GM18498 (cell line): Measurements from ENCODE around the gene SSR1.
"Not testable (repeated sequence)": the region's sequence is repeated elsewhere in the genome, so short reads cannot be mapped to it uniquely, and the experiment has no call there.

Experiments used
- ATAC-seq: cut with Tn5 transposase; IDR thresholded peaks from one replicate; pipeline ENCODE4 v1.9.1; 2021; ENCODE audit warnings: mild to moderate bottlenecking, moderate library complexity; ENCODE audit not compliant: unreplicated experiment

SSR1 gene

DNA sequence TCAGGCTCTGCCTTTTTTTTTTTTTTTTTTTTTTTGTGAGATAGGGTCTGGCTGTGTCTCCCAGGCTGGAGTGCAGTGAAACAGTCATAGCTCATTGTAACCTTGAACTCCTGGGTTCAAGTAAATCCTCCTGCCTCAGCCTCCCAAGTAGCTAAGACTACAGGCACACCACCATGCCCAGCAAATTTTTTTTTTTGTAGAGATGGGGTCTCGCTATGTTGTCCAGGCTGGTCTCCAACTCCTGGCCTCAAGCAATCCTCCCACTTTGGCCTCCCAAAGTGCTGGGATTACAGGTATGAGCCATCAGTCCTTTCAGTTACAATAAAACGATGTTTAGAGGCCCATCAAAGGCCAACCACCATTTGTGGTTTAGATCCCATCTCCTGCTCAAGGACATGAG, 6.4 kb upstream of the SSR1 start:
- ATAC-seq, result not testable (repeated sequence)

DNA sequence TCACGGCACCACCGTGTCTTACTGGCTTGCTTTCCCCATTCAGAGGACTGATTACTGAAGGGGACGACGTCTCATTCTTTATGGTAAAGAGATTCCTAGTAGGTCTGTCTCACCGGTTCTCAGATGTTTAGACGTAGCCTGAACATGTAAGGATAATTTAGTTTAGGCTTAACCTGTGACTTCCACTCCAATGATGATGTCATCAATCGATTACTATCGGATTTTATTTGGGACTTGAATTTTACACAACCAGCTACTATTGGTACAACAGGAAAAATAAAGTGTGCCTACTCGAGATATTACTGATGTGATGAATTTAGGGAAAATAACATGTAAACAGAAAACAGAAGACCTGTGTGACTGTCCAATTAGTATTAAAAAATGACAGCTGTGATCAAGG, 4.5 kb upstream of the SSR1 start:
- ATAC-seq, result no peak

DNA sequence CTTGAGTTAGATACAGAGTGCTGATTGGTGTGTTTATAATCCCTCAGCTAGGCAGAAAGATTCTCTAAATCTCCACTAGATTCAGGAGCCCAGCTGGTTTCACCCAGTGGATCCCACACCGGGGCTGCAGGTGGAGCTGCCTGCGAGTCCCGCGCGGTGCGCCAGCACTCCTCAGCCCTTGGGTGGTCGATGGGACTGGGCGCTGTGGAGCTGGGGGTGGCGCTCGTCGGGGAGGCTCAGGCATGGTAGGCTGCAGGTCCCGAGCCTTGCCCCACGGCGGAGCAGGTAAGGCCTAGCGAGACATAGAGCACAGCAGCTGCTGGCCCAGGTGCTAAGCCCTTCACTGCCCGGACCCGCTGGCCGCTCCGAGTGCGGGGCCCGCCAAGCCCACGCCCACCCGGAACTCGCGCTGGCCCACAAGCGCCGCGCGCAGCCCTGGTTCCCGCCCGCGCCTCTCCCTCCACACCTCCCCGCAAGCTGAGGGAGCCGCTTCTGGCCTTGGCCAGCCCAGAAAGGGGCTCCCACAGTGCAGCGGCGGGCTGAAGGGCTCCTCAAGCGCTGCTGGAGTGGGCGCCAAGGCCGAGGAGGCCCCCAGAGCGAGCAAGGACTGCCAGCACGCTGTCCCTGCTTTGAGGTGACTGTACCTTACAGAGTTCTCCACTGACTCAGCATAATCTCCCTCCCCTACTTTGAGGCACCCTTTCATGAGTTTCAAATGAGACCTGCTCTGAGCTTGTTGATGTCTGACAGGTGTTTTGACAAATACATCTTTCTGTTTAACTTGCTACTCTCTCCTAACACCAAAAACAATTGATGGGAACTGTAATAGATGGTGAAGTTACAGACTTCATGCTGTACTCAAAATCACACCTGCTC, 3.9 kb upstream of the SSR1 start:
- no peak for ATAC-seq

DNA sequence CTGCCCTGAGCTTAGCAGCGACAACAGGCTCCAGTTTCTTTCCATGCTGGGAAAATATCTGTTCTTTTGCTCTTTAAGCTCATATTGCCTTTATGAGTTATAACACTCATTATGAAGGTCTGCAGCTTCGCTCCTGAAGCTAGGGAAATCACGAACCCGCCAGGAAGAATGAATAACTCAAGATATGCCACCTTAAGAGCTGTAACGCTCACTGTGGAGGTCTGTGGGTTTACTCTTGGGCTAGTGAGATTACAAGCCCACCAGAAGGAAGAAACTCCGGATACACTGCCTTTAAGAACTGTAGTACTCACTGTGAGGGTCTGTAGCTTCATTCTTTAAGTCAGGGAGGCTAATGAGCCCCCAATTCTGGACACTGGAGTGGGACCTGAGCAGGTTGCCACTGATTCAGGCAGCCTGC, 3.0 kb upstream of the SSR1 start:
- ATAC-seq, result no peak

DNA sequence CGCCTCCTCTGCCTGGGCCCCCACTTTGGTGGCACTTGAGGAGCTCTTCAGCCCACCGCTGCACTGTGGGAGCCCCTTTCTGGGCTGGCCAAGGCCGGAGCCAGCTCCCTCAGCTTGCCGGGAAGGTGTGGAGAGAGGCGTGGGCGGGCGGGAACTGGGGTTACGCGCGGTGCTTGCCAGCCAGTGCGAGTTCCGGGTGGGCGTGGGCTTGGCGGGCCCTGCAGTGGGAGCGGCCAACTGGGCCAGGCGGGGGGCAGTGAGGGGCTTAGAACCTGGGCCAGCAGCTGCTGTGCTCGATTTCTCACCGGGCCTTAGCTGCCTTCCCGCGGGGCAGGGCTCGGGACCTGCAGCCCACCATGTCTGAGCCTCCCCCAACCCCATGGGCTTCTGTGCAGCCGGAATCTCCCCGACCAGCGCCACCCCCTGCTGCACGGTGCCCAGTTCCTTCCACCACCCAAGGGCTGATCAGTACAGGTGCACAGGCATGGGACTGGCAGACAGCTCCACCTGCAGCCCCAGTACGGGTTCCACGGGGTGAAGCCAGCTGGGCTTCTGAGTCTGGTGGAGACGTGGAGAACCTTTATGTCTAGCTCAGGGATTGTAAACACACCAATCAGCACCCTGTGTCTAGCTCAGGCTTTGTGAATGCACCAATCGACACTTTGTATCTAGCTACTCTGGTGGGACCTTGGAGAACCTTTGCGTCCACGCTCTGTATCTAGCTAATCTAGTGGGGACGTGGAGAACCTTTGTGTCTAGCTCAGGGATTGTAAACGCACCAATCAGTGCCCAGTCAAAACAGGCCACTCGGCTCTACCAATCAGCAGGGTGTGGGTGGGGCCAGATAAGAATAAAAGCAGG, 2.3 kb upstream of the SSR1 start:
- ATAC-seq, result not testable (repeated sequence)

DNA sequence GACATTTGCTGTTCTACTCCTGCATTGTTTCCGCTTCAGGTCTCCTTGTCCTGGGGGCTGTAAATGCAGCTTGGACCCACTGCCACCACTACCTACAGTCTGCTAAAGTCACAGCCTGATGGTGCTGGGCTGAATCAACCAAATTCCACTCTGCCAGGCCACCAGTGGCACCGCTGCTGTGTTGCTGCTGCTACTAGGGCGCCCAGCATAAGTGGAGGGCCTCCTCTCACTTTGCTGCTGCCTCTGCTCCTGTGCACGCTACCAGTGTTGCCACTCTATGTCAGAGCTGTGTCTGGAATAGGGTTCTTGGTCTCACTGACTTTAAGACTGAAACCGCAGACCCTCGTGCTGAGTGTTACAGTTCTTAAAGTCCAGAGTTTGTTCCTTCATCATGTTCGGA, 1.4 kb upstream of the SSR1 start:
- ATAC-seq, result no peak

DNA sequence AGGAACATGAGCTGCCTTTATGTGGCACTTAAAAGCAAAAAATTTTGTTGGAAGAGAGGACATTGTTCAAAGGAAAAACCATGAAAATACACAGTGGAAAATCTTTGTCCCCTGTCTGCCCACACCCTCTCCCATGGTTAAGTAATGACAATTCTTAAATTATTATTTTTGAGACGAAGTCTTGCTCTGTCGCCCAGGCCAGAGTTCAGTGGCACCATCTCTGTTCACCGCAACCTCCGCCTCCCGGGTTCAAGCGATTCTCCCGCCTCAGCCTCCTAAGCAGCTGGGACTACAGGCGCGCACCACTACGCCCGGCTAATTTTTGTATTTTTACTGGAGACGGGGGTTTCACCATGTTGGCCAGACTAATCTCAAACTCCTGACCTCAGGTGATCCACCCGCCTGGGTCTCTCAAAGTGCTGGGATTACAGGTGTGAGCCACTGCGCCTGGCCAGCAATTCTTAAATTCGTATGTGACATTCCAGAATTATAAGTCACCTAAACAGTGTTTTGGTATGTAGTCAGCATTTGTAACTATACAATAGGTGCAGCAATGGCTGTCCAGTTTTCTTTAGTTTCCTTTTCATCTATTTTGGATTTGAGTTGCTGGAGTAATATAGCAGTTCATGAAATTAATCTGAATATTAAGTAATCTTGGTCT, 636 bp upstream of the SSR1 start:
- ATAC-seq, result no peak

DNA sequence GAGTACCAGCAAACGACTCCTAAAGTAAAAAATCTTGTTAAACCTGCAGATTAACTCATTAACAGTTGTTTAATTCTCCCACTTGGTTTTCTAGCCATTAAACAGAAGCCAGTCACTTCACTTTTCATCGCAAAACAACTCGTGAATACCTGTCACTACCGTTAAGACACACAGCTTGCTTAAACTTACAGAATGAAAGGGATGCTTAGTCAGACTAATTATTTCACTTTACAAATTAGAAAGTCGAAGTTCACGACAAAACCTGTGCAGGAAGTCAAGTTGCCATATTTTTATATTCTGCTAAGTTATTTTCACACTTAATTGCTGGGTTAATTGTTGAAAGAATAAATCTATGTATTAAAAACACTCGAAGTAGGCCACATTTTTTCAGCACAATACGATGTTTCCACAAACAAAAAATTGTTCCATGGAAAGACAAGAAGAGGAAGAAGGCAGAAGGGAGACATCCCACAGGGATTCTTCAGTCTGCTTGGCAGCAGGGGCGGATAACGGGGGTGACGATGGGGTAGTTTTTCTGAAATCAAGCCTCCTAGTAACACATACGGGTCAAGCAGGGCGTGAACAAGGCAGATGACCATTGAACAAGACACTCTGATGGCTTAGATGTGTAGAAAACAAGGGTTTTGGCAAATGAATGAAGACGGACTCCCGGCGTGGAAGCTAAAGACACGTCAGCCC, 933 bp downstream of the SSR1 start:
- ATAC-seq, result no peak

DNA sequence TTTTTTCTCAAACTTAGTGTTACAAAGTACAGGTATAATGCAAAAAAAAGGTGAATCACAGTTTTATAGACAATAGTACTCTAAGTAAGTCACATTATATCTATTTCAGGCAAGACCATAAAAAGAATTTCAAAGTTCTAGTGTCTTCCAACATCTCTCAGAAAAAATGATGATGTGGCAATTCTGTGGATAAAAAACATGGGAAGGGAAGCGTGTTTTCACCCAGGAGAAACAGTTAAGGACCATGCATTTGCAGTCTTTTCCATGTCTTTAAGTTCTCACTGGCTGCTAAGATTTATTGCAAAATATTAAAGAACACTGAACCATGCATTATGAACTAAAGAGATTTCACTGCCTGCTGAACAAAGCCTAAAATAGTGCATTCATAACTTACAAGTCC, 1.8 kb downstream of the SSR1 start:
- ATAC-seq, result no peak

DNA sequence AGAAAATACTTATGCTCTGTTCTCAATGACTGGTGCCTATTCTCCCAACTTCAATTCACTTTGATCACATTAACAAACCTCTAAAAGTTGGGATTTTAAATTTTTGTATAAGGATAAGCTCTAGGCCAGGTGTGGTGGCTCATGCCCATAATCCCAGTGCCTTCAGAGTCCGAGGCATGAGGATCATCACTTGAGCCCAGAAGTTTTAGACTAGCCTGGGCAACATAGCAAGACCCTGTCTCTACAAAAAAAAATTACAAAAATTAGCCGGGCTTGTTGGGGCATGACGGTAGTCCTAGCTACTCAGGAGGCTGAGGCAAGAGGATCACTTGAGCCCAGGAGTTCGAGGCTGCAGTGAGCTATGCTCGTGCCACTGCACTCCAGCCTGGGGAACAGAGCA, 3.9 kb downstream of the SSR1 start:
- ATAC-seq, result no peak

DNA sequence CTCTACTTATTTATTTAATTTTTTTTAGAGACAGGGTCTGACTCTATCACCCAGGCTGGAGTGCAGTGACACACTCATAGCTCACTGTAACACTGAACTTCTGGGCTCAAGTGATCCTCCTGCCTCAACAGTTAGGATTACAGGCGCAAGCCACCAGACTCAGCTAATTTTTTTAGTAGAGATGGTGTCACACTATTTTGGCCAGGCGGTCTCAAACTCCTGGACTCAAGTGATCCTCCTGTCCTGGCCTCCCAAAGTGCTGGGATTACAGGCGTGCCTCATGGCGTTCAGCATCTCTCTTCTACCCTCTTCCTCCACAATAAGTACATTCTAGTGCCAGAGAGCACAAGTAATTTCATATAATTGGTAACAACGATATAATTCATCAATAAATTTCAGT, 5.5 kb downstream of the SSR1 start:
- ATAC-seq, result no peak

DNA sequence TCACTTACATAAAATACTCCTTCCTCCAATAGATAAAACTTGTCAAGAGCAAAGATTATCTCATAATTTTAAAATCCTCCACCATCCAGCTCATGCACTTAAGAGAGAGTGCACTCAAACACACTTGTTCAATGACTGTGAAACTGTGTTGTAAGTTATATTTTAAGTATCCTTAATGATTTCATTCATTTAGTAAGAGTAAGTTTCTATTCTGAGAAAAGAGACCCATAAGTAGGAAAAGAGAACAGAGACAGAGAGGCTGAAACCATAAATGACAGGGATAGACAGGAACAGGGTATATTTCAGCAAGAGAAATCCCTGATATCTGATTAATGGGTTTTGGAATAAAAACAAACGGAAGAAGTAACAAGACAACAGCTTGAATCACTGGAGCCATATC, 8.2 kb downstream of the SSR1 start:
- no peak for ATAC-seq

DNA sequence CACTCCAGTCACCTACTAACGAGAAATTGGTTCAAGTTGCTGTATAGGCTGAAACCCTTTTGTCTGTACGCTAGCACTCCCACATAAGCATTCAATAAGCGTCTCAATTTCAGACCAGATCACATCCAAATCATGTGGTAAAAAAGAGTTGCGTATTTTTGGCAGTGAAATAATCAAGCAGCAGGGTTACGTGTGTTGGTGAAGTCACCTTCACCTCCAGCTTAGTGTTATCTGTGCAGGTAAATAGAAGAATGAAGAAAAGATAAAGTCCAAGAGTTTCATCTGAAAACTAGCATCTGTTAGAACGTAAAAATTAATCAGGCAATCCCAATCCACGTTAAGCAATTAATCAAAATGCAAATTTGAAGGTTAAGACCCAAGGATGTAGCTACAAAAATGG, 11.3 kb downstream of the SSR1 start:
- ATAC-seq, result no peak

DNA sequence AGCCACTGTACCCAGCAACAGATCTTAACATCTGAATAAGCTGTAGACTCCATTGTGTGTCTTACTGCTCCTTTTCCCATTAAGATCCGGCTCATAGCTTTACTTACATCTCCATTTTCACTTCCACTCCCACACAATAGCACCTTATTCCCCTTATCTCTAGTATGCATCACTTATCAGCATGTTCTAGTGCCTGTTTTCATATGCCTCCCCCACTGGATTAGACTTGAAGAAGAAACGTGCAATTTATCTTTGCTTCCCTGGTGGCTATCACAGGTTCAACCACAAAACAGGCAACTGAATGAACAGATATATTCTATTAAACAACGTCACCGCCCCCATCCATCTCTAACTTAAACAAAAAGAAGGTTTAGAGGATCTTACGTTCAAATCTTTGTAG, 12.1 kb downstream of the SSR1 start:
- no peak for ATAC-seq

DNA sequence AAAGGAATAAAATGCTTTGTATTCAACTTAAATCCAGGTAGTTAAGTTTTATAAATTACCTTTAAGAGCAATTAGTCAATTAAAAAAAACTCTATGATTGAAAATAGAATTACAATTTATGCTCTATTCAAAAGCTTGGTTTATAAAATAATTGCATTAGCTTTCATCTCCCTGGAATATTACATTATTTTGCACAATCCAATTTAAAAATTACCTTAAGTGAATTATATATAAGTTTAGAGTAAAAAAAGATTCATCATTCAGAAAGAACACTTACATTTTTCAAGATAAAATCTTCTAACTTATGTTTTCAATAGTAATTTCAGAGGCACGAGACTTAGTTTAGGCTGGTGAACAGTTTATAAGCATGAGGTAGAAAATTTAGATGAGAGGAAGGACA, 14.9 kb downstream of the SSR1 start:
- no peak for ATAC-seq

DNA sequence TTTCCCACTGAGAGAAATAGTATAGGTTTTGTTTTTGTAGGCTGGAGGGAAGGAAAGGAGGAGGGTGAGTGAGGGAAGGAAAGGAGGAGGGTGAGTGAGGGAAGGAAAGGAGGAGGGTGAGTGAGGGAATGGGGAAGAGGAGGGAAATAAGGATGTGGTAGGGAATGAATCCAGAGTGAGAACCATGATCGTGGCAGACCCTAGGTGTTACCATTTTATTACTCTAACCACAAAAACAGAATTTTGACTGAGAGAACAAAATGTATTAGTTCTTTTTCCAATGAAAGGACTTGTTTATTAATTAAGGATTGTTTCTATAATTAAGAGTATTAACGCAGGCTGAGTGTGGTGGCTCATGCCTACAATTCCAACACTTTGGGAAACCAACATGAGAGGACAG, 16.4 kb downstream of the SSR1 start:
- no peak for ATAC-seq

DNA sequence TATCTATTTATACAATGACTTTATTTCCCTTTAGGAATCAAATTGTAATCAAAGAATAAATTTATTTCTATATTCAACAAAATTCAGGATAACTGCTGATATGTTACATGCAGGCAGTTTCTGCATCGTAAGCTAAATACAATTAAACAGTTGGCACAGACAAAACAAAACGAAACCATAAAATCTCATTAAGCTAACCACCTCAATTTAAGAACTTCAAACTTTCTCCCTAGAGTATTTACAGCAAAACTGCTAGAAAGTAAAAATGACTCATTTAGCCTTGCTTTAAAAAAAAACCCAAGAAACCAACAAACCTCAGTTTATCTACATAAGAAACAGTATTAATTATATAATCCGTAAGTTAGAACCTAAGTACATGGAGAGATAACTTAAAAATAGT, 17.1 kb downstream of the SSR1 start:
- no peak for ATAC-seq

DNA sequence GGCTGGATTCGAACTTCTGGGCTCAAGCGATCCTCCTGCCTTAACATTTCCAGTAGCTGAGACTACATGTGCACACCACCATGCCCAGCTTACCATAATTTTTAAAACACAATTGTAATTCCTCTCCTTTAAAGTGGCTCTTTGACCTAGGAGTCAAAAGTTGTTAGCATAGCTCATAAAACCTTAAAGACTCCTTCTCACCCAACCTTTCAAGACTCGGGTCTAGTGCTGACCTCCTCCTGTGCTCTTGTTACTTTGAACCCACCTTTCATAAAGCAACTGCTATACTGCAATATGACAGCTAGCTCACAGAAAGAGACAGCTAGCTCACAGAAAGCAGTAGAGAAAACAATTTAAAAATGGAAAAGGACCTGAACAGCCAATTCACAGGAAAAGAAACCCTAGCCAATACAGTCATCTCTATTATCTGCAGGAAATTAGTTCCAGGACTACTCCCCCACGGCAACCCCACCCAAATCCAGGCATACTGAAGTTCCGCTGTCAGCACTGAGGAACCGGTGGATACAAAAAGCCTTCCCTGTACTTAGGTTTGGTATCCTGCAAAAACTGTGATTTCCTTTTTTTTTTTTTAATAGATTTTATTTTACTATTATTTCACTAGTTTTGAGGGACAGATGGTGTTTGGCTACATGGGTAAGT, 20.3 kb downstream of the SSR1 start:
- no peak for ATAC-seq

DNA sequence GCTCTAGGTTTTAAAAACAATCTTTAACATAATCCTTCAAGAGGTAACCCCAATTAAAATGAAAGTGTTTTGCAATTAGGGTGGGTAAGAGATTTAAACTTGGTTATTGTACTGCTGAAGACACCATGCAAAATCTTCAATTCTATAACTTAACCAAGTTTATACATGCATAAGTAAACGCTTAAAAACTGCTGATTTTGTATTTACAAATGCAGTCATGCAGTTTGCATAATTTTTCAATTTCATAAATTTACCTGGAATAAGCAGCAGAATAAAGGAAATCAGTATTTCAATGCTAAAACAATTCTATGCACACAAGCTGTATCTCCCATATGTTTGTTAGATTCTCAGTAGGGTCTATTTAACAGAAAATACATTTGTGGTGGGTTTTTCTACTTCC, 22.9 kb downstream of the SSR1 start:
- no peak for ATAC-seq

DNA sequence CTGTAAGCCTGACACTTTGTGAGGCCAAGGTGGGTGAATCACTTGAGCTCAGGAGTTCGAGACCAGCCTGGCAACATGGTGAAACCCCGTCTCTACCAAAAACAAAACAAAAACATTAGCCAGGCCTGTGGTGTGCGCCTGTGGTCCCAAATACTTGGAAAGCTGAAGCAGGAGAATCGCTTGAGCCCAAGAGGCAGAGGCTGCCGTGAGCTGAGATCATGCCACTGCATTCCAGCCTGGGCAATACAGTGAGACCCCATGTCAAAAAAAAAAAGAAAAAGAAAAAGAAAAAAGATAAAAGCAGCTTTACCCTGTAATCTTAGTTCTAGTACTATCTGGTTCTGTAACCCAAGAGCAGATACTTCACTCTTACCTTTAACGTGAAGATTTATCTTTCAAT, 27.6 kb downstream of the SSR1 start:
- no peak for ATAC-seq

DNA sequence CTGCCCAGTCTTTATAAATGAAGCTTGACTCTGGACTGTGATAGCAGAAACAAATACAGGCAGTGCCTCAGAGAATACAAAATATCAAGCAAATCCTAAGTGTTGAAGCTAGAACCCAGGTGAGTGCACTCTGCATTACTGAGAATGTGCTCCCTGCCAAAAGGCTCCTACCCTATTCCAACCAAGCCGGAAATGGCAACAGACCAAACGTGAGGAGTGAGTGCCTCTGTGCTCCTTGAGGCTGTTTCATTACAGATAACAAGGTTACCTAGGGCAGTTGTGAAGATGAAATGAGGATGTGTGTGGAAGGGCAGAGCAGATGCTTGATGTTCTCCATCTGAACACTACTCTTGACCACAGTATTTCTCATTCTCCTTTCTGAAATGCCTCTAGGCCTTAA, 29.3 kb downstream of the SSR1 start:
- ATAC-seq, result no peak
